22Rv1 (cell line): Measurements from ENCODE around the gene CCDC28A.

Source experiments
- ZFX ChIP-seq: fragments of 450-650 bp; IDR thresholded peaks from 2 replicates; pipeline ENCODE4 v1.6.1; 2017; ENCODE audit warnings: antibody characterized with exemption, borderline replicate concordance
- TF ChIP-seq, protein P1 (sequence below): fragments of 450-650 bp; IDR thresholded peaks from 2 replicates; pipeline ENCODE4 v1.5.1; 2017; ENCODE audit warnings: mild to moderate bottlenecking

DNA sequence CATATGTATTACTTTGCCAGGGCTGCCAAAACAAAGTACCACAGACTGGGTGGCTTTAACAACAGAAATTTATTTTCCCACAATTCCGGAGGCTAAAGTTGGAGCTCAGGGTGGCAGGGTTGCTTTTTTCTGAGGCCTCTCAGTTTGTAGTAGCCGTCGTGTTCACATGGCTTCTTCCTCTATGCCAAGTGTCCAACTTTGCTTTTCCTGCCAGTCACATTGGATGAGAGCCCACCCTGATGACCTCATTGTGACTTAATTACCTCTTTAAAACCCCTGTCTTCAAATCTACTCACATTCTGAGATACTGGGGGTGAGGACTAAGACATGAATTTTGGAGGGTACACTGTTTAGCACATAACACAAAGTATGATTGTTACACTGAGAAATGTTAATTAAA, 12.4 kb downstream of the CCDC28A start:
- TF ChIP-seq, protein P1, sequence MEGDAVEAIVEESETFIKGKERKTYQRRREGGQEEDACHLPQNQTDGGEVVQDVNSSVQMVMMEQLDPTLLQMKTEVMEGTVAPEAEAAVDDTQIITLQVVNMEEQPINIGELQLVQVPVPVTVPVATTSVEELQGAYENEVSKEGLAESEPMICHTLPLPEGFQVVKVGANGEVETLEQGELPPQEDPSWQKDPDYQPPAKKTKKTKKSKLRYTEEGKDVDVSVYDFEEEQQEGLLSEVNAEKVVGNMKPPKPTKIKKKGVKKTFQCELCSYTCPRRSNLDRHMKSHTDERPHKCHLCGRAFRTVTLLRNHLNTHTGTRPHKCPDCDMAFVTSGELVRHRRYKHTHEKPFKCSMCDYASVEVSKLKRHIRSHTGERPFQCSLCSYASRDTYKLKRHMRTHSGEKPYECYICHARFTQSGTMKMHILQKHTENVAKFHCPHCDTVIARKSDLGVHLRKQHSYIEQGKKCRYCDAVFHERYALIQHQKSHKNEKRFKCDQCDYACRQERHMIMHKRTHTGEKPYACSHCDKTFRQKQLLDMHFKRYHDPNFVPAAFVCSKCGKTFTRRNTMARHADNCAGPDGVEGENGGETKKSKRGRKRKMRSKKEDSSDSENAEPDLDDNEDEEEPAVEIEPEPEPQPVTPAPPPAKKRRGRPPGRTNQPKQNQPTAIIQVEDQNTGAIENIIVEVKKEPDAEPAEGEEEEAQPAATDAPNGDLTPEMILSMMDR, result no peak
- TF ChIP-seq ZFX, result no peak
